Epidermal melanocyte (primary cell): Measurements from ENCODE around the gene IRAK1.

Experiments
- DNase-seq: peaks from one replicate; pipeline ENCODE4 v3.0.0; 2011; ENCODE audit warnings: low spot score; ENCODE audit not compliant: insufficient read length

Gene IRAK1

GRCh38 chrX:153971450-153972367 lies 48.0 kb downstream of the IRAK1 start, which contains the start of gene HCFC1:
TSS of gene HCFC1 (minus strand) at chrX:153971818. CDS start at chrX:153970840, 978 bp downstream.
- DNase-seq: peak; percentile 39

DNA sequence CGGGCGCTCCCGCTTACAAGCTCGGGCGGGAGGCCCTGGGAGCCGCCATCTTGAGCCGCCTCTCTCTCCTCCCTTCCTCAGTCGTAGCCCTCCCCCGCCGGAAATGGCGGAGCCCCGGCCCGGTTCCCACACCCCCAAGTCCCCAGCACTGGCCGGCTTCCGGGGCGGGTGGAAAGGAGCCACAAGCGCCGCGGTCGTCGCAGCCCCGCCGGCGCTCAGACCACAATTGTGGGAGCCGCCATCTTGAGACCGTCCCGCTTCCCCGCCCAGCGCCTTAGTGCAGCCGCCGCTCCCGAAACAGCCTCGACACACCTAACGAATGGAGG lies 48.6 kb downstream of the IRAK1 start:
- peak; percentile 38 for DNase-seq

DNA sequence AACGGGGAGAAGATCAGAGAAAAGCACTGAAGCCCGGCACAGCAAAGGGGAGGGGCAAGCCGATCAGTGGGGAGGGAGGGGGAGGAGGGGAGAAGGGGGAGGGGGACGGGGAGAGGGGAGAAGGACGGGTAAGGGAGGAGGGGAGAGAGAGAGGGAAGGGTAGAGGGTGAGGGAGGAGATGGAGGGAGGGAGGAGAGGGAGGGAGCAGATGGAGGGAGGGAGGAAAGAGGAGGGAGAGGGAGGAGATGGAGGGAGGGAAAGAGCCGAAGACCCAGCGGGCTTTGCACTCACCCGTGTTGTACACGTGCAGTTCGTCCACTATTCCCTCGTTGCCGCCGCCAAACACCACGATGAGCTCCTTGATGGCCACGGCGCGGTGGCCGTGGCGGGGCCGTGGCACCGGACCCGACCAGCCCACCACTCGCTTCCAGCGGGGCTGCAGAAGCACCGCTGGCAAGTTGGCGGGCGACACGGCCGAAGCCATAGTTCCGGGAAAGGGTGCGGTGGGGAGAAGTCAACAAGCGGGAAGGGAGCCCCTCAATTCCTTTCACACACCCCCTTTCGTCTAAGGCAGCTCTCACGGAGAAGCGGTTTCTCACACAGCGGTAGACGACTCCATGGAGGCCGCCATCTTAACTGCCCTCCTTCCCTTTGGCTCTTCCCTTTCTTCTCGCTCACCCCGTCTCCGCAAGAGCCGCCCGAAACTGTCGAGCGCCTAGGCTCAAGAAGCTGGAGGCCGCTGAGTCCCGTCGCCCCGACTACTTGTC lies 49.2 kb downstream of the IRAK1 start:
- DNase-seq: no peak

DNA sequence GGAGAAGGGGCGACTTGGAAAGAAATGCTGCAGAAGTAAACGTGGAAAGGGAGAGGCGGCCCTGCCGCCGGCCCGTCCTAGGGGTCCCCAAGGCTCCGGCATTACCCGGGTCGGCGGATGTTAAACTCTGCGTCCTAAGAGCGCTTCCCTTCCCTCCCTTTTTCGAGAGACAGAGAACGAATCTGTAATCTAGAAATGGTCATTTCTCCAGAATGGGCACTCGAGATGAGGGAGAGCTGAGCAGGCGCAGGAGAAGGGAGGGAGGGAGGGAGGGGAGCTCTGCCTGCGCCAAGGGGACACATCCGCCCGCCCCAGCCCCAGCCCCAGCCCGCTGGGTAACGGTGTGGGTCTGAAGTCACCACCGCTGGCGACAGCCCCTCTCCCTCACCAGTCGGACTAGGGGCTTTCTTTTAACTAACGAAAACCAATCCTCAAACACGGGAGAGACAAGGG lies 49.8 kb downstream of the IRAK1 start:
- no peak for DNase-seq

- DNase-seq: no peak
Measured at GRCh38 chrX:153969125-153969903, 50.4 kb downstream of the IRAK1 start.

- no peak for DNase-seq
Measured at GRCh38 chrX:153968754-153969124, 51.0 kb downstream of the IRAK1 start.

DNA sequence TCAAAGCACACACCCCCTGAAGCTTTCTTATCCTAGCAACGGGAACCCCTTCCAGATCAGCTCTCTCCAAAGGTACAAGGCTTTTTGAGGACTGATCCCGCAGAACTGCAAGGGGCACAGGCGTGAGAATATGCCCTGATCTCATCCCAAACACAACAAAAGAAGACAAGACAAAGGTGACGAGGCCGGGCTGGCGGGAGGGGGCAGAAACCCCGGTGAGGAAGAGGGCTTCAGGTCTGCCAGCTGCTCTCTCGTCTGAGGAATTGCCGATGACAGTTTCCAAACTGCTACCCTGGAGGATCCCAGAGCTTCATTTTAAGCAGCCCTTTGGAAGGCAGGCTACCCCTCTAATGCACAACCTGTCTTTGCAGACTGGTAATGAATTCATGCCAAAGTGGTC lies 51.4 kb downstream of the IRAK1 start:
- no peak for DNase-seq

DNA sequence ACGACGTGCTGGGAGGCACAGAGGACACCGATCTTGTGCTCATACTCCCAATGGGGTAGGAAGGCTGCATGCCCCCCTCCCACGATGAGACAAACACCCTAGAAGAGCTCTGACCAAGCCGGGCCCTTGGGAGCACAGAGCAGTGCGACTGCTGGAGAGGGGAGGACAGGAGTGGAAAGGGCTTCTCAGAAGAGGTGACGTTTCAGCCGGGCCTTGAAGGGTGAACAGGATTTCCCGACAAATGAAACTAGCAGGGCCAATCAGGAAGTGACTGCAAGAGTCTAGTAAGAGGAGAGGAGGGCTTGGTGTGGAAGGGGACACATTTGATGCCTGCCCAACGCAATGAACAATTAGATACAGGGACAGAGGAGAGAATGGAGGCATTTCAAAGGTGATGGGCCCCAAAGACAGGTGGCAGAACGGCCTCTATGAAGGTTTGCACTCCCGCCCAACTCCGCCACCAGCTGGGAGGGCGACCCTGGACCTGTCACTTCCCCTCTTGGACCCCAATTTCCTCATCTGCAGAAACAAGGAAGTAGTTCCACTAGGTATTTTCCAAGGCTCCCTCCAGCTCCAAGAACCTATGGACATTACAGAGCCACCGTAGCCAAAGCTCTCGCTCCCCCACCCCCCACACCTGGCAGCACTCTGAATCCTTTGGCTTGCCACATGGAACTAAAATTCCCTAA lies 52.0 kb downstream of the IRAK1 start:
- no peak for DNase-seq

- DNase-seq: no peak
Measured at GRCh38 chrX:153966841-153967535, 52.7 kb downstream of the IRAK1 start.

DNA sequence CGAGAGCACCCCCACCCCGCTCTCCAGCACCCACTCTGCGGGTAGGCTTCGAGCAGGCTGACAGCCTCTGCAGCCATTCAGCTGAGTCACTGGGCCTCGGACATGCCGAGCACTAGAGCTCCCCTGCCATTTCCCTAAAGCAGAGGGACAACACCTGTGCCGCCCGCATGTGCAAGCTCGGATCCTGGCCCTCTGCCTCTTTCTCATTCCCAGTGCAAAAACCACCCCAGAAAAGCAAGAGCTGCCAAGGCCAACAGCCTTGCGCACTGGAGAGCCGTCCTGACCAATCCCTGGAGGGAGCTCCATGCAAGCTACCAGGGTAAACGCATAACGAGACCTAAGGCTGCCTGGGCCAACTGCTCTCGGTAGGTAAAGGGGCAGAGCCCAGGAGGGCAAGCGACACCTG lies 53.4 kb downstream of the IRAK1 start:
- no peak for DNase-seq

DNA sequence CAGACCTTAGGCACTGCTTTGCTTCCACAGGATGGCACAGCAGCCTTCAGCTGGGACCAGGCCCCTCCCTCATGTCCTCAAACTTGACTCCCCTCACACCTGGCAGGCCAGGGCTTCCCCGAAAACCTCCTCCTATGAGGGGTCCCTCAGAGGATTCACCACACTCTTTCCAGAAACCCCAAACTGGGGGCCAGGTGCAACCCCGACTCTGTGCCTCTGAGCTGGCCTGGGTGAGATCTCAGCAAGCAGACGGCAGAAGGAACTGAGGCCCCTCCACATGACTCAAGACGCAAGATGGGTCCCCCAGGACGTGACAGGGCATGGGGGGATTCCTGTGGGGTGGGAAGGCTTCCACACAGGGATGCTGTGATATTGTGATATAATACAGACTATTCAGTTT lies 54.3 kb downstream of the IRAK1 start:
- no peak for DNase-seq

- DNase-seq: no peak
Measured at GRCh38 chrX:153964105-153964504, 55.6 kb downstream of the IRAK1 start.

DNA sequence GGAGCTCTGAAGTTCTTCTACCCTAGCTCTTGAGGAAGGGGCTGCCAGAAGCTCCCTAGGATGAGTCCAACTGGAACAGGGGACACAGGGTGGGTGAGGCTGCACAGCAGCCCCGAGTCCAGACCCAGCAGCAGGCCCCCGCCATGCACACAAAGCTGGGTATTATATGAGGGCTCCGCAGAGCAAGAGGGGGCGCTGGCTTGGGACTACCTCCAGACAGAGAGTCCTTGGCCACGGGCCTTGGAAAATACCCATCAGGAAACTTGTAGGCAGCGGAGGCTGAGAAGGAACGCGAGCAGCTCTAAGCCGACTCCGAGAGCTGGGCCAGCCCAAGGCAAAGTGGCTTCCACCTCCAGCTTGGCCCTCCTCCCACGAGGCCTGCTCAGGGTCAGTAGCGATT lies 56.2 kb downstream of the IRAK1 start:
- DNase-seq: no peak

- DNase-seq: no peak
Measured at GRCh38 chrX:153961292-153961691, 58.4 kb downstream of the IRAK1 start.

GRCh38 chrX:153960786-153961185 lies 58.9 kb downstream of the IRAK1 start:
- no peak for DNase-seq
